ENCODE data around the gene RAE1.
"Not testable (repeated sequence)": the region's sequence is repeated elsewhere in the genome, so short reads cannot be mapped to it uniquely, and the experiment has no call there.

The RAE1 gene

DNA sequence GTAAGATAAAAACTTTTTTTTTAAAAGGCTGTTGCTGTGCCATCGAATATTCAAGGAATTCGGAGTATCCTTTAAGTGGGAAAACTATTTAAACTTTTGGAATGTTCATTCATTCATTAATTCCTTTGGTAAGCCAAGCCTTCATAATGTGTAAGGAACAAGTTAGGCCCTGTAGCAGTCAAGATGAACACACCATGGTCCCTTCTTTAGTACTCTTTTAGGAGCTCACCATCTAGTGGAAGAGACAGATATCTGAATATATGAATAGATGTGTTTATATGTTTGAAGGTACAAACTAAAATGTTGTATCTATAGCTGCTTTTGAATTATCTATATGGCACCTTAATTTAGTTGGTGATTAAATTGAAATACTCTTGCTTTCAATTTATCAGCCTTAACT, 15.7 kb upstream of the RAE1 start:
- H3K27ac ChIP-seq, result no peak overlapping the region
- no peak overlapping the region for H3K4me2 ChIP-seq
- no peak overlapping the region for H3K4me3 ChIP-seq
- no peaks in the 10 kb centered on the region for H3K9me3 ChIP-seq (replicated peaks in 1 of 11)
- H4K20me1 ChIP-seq, result no peaks in the 10 kb centered on the region
- no peak for TF ChIP-seq Cebpa-rat (IDR thresholded peaks at IDR 0.05)
- no peaks in the 10 kb centered on the region for H3K36me3 ChIP-seq
- H3K9ac ChIP-seq, result no peak overlapping the region
- H3K4me1 ChIP-seq, result no peaks in the 10 kb centered on the region
- no peaks in the 10 kb centered on the region for H3K27me3 ChIP-seq

DNA sequence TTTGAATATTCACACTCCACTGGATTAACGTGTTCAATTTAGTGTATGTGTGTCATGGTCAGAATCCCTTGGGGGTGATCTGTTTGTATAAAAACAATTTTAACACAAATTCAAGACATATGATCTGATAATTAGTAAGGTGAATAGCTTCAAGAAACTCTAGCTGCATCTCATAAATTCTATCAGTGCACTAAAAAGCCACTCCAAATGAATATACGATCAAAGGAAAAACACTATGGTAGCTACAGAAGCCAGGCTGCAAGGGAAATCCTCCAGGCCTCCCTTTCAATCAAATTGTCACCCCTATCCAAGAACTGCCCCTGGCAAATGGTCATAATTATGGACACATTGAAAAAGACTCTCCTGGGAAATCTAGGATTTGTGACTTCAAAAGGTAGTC, 9.4 kb upstream of the RAE1 start:
- Histone ChIP-seq H3K9ac (no peak overlapping the region), H3K27me3 (no peaks in the 10 kb centered on the region)
- TF ChIP-seq Cebpa-rat (IDR thresholded peaks at IDR 0.05), result no peak

DNA sequence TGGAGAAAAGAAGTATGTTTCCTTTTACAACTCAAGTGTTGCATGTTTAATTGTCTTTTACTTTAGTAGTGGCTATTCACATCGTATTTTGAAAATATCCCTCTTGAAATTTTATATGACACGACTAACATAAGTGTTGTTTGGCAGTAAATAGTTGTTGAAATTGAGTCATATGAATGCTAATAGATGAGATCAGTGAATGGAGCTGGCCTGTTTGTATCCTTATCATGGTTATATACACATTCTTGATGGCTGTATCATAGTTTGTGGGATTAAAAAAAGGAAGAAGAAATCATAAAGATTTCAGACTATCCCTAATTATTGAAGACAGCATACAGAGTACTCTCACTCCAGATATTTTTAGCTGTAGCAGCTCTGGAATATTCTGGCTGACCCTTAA, 8.2 kb upstream of the RAE1 start:
- Histone ChIP-seq H3K36me3 (no peaks in the 10 kb centered on the region), H3K4me2 (no peak overlapping the region), H3K27me3 (no peaks in the 10 kb centered on the region)

More for the DNA sequence above, 9.4 kb upstream of the RAE1 start:
- Histone ChIP-seq H3K4me1 (peaks cover 0 to 10% (median 4%) of the 10 kb centered on the region in 10 experiments; a peak in 8 of 20 replicates), H3K27ac (no peak overlapping the region), H4K20me1 (no peaks in the 10 kb centered on the region), H3K9me3 (replicated peaks in 1 of 11) (no peaks in the 10 kb centered on the region), H3K4me2 (peak overlapping the region in 4 of 11 experiments; percentile 14 to 36 (median 22); a peak in 4 of 22 replicates), H3K4me3 (no peak overlapping the region), H3K36me3 (no peaks in the 10 kb centered on the region)

DNA sequence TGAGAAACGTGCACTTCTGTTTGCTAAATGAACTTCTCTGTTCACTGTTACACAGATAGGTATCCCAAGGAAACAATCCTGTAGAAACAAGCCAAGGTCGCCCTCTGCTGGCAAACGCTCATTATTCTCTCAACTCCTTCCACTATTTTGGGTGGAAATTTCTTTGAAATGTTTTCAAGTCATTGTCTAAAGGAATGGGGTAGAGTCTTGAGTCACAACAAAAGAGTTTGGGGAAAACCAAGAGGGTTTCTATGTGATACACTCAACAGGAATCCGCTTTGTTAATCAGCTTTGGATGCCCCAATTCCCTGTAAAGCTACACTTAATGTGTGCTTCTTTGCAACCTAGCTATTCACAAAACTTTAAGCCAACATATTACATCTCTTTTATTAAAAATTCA, 4.6 kb upstream of the RAE1 start:
- H3K27ac ChIP-seq, result no peak overlapping the region
- no peak overlapping the region for H3K4me3 ChIP-seq
- TF ChIP-seq Cebpa-rat (IDR thresholded peaks at IDR 0.05), result no peak
- H3K9ac ChIP-seq, result no peak overlapping the region
- H3K4me2 ChIP-seq, result no peak overlapping the region
- H3K9me3 ChIP-seq (replicated peaks in 1 of 11), result no peaks in the 10 kb centered on the region
- no peaks in the 10 kb centered on the region for H3K36me3 ChIP-seq
- peaks cover 0 to 2% (median under 1%) of the 10 kb centered on the region in 11 experiments; a peak in 7 of 22 replicates for H4K20me1 ChIP-seq
- H3K4me1 ChIP-seq, result peaks cover 14 to 20% (median 17%) of the 10 kb centered on the region in 10 experiments
- no peaks in the 10 kb centered on the region for H3K27me3 ChIP-seq

More for the DNA sequence above, 8.2 kb upstream of the RAE1 start:
- H3K4me3 ChIP-seq, result no peak overlapping the region
- H4K20me1 ChIP-seq, result no peaks in the 10 kb centered on the region
- no peak overlapping the region for H3K9ac ChIP-seq
- no peaks in the 10 kb centered on the region for H3K9me3 ChIP-seq (replicated peaks in 1 of 11)
- H3K27ac ChIP-seq, result no peak overlapping the region
- no peak for TF ChIP-seq Cebpa-rat (IDR thresholded peaks at IDR 0.05)
- H3K4me1 ChIP-seq, result peaks cover 0 to 10% (median 4%) of the 10 kb centered on the region in 10 experiments; a peak in 8 of 20 replicates

DNA sequence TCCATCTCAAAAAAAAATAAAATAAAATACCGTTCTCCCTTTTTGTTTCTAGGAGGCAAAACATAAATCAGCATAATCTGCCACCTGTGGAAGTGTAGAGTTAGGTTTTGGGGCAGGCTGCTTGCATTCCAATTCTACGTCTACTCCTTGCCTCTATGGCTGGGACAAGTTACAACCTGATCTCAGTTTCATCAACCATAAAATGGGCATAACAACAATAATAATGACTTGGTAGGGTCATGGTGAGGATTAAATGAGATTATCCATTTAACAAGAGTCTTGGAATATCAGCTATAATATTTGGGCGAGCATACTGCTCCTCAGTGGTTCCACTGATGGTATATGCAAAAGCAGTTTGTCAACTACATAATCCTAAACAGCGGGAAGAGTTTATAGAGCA, 3.7 kb upstream of the RAE1 start:
- Histone ChIP-seq H3K9ac (no peak overlapping the region), H3K4me1 (peaks cover 21 to 25% (median 23%) of the 10 kb centered on the region in 10 experiments)

DNA sequence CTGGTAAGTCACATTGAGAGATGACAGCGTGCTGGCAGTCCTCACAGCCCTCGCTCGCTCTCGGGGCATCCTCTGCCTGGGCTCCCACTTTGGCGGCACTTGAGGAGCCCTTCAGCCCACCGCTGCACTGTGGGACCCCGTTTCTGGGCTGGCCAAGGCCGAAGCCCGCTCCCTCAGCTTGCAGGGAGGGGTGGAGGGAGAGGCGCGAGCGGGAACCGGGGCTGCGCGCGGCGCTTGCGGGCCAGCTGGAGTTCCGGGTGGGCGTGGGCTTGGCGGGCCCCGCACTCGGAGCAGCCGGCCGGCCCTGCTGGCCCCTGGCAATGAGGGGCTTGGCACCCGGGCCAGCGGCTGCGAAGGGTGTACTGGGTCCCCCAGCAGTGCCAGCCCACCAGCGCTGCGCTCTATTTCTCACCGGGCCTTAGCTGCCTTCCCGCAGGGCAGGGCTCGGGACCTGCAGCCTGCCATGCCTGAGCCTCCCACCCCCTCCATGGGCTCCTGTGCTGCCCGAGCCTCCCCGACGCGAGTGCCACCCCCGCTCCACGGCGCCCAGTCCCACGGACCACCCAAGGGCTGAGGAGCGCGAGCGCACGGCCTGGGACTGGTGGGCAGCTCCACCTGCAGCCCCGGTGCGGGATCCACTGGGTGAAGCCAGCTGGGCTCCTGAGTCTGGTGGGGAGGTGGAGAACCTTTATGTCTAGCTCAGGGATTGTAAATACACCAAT, 2.7 kb upstream of the RAE1 start:
- not testable (repeated sequence) for H3K9me3 ChIP-seq (replicated peaks in 1 of 11); H3K4me2 ChIP-seq; H3K4me3 ChIP-seq; H3K9ac ChIP-seq; H3K27me3 ChIP-seq; H3K36me3 ChIP-seq
- Histone ChIP-seq H4K20me1 (peaks cover 0 to 21% (median 19%) of the 10 kb centered on the region in 11 experiments; a peak in 19 of 22 replicates), H3K4me1 (peaks cover 28 to 34% (median 31%) of the 10 kb centered on the region in 10 experiments), H3K27ac (peak overlapping the region in 2 of 11 experiments; percentile 55 to 59; a peak in 1 of 22 replicates)

More for the DNA sequence above, 3.7 kb upstream of the RAE1 start:
- TF ChIP-seq Cebpa-rat (IDR thresholded peaks at IDR 0.05), result no peak
- no peak overlapping the region for H3K4me3 ChIP-seq
- H3K27ac ChIP-seq, result no peak overlapping the region
- H3K4me2 ChIP-seq, result no peak overlapping the region
- H4K20me1 ChIP-seq, result peaks cover 0 to 11% (median 10%) of the 10 kb centered on the region in 11 experiments; a peak in 19 of 22 replicates
- no peaks in the 10 kb centered on the region for H3K27me3 ChIP-seq
- no peaks in the 10 kb centered on the region; a peak in 2 of 22 replicates for H3K36me3 ChIP-seq
- H3K9me3 ChIP-seq (replicated peaks in 1 of 11), result no peaks in the 10 kb centered on the region

DNA sequence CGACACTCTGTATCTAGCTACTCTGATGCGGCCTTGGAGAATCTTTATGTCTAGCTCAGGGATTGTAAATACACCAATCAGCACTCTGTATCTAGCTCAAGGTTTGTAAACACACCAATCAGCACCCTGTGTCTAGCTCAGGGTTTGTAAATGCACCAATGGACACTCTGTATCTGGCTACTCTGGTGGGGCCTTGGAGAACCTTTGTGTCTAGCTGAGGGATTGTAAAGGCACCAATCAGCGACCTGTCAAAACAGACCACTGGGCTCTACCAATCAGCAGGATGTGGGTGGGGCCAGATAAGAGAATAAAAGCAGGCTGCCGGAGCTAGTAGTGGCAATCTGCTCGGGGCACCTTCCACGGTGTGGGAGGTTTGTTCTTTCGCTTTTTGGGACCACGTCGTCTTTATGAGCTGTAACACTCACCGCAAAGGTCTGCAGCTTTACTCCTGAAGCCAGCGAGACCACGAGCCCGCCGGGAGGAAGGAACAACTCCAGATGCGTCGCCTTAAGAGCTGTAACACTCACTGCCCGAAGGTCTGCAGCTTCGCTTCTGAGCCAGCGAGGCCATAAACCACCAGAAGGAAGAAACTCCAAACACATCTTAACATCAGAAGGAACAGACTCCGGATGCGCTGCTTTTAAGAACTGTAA, 2.0 kb upstream of the RAE1 start:
- H3K36me3 ChIP-seq, result not testable (repeated sequence)
- H3K27ac ChIP-seq, result peak overlapping the region in 9 of 11 experiments; percentile 27 to 62 (median 55); a peak in 17 of 22 replicates
- H3K4me2 ChIP-seq, result peak overlapping the region; percentile 55 to 82 (median 72)

DNA sequence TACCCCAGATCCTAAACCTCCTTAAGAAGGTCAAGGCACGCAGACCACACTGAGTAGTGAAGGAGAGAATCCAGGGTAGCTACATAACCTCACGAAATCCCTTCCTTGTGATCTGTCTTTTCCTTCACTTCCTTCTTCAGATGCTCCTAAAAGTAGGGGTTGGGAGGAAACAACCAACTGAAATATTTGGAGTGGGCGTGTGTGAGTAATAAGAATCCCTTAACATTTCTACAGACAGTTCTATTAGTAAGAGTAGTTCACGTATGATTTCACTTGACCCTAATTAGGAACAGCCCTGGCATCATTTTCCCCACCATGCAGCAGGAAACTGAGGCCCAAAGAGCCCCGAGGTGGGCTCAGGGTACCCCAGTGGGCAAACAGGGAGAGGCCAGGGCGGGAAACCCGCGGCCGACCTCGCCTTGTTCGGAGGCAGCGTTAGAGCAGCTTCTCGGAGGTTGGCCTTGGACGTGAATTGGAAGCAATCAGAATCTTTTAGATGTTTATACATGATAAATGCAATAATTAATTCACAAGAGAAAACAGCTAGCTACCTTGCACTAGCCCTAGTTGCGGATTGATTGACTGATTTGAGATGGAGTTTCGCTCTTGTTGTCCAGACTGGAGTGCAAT, 859 bp upstream of the RAE1 start:
- Histone ChIP-seq H3K36me3 (no peaks in the 10 kb centered on the region; a peak in 5 of 22 replicates), H3K27ac (peak overlapping the region in 9 of 11 experiments; percentile 27 to 62 (median 55); a peak in 17 of 22 replicates), H3K4me2 (peak overlapping the region; percentile 55 to 82 (median 72)), H3K9ac (peak overlapping the region in 7 of 11 experiments; percentile 11 to 62 (median 56); a peak in 12 of 22 replicates), H3K4me1 (peaks cover 28 to 34% (median 31%) of the 10 kb centered on the region in 10 experiments), H3K9me3 (replicated peaks in 1 of 11) (no peaks in the 10 kb centered on the region), H3K27me3 (no peaks in the 10 kb centered on the region), H3K4me3 (peak overlapping the region in 4 of 10 experiments; percentile 6 to 56 (median 30); a peak in 6 of 20 replicates), H4K20me1 (peaks cover 0 to 38% (median 34%) of the 10 kb centered on the region in 11 experiments; a peak in 19 of 22 replicates)
- no peak for TF ChIP-seq Cebpa-rat (IDR thresholded peaks at IDR 0.05)

More for the DNA sequence above, 2.0 kb upstream of the RAE1 start:
- not testable (repeated sequence) for H3K9me3 ChIP-seq (replicated peaks in 1 of 11); H3K27me3 ChIP-seq
- Histone ChIP-seq H4K20me1 (peaks cover 0 to 28% (median 26%) of the 10 kb centered on the region in 11 experiments; a peak in 19 of 22 replicates), H3K4me1 (peaks cover 28 to 34% (median 31%) of the 10 kb centered on the region in 10 experiments), H3K9ac (peak overlapping the region in 10 of 11 experiments; percentile 11 to 62 (median 46); a peak in 16 of 22 replicates), H3K4me3 (peak overlapping the region in 7 of 10 experiments; percentile 6 to 56 (median 22); a peak in 9 of 20 replicates)

DNA sequence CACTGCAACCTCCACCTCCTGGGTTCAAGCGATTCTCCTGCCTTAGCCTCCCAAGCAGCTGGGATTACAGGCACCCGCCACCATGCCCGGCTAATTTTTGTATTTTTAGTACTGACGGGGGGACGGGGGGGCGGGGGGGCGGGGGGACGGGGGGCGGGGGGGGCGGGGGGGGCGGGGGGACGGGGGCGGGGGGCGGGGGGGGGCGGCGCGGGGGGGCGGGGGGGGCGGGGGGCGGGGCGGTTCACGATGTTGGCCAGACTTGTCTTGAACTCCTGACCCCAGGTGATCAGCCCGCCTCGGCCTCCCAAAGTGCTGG, 371 bp upstream of the RAE1 start:
- H3K36me3 ChIP-seq; H3K9me3 ChIP-seq (replicated peaks in 1 of 11); H3K27me3 ChIP-seq: not testable (repeated sequence)
- H3K27ac ChIP-seq, result peak overlapping the region; percentile 84 to 96 (median 93); a peak in 21 of 22 replicates
- peak overlapping the region; percentile 87 to 97 (median 95); a peak in 21 of 22 replicates for H3K9ac ChIP-seq
- H3K4me1 ChIP-seq, result peaks cover 28 to 34% (median 31%) of the 10 kb centered on the region in 10 experiments
- peaks cover 0 to 41% (median 34%) of the 10 kb centered on the region in 11 experiments; a peak in 19 of 22 replicates for H4K20me1 ChIP-seq
- H3K4me2 ChIP-seq, result peak overlapping the region; percentile 74 to 99 (median 95)
- peak overlapping the region; percentile 80 to 99 (median 90) for H3K4me3 ChIP-seq

Measured in BLaER1 treated with 17β-estradiol and CSF1 and Interleukin-3, amounts not matched to agents 10 nM and 100 nM (cell line).